ENCODE results near the gene UVRAG. TPM values are rescaled to one million over a fixed set of nuclear protein-coding genes. Genes with fewer than 3 reads are reported as not detected.

UVRAG gene
- total and polyA plus RNA-seq, 2 experiments from 2014 or later, result 21.6 to 34.0 TPM

DNA sequence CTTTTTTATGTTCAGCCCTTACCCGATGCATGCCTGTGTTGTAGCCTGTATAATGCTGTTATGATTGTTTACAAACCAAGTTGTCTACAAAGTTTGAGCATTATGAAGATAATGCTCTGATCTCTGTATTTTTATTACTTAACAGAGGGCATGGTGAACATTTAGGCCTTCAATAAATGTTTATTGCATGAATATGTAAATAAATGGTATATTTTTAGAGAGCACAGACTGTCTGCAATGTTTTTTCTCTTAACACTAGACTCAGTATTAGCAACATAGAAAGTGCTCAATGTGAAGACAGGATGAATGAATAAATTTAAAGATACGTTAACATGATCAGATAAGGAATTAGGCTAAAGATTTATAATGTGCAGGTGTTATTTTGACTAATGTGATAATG, 130.9 kb downstream of the UVRAG start:
- no peak overlapping the region for H3K4me3 ChIP-seq
- H3K4me1 ChIP-seq (ENCODE audit: low read depth), result peaks cover 35% of the 10 kb centered on the region
- no peaks in the 10 kb centered on the region for H3K27me3 ChIP-seq
- TF ChIP-seq, protein P1, sequence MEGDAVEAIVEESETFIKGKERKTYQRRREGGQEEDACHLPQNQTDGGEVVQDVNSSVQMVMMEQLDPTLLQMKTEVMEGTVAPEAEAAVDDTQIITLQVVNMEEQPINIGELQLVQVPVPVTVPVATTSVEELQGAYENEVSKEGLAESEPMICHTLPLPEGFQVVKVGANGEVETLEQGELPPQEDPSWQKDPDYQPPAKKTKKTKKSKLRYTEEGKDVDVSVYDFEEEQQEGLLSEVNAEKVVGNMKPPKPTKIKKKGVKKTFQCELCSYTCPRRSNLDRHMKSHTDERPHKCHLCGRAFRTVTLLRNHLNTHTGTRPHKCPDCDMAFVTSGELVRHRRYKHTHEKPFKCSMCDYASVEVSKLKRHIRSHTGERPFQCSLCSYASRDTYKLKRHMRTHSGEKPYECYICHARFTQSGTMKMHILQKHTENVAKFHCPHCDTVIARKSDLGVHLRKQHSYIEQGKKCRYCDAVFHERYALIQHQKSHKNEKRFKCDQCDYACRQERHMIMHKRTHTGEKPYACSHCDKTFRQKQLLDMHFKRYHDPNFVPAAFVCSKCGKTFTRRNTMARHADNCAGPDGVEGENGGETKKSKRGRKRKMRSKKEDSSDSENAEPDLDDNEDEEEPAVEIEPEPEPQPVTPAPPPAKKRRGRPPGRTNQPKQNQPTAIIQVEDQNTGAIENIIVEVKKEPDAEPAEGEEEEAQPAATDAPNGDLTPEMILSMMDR (IDR thresholded peaks at IDR 0.05; ENCODE audit: low read depth, low read length), result no peak
- no peak for DNase-seq (ENCODE audit: low read depth in 1 of 2, low spot score in 1 of 2)
- H3K9me3 ChIP-seq (ENCODE audit: low read depth), result no peaks in the 10 kb centered on the region
- H3K27ac ChIP-seq, result peak overlapping the region; percentile 89
- H3K36me3 ChIP-seq, result no peaks in the 10 kb centered on the region

DNA sequence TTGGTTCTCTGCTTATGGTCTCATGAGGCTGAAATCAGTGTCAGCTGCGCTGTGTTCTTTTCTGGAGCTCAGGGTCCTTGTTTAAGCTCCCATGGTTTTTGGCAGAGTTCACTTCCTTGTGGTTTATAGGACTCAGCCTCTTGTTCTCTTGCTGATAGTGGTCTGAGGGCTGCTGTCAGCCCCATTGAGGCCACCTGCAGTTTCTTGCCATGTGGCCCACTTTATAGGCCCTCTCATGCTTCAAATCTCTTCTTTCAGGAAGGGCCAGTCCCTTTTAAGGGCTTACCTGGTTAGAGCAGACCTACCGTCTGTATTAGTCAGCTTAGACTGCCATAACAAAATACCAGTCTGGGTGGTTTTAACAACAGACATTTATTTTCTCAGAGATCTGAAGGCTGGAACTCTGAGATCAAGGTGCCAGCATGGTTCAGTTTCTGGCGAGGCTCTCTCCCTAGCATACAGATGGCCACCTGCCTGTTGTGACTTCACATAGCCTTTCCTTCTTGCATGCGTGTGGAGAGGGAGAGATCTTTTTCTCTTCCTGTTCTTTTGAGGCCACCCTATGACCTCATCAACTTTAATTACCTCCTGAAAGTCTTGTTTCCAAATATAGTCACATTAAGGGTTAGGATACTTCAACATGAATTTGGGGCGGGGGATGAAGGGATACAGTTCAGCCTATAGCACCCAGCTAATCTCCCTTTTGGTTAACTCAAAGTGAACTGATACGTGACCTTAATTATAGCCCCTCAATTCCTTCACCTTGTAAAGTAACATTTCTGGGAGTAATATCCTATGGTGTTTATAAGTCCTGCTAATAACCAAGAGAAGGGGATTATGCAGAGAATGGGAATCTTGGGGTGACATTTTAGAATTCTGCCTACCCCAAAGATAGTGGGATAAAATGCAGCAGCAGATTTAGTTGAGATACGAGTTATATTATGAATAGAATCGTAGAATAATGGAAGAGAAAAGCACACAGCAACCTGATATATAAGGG, 131.8 kb downstream of the UVRAG start:
- Histone ChIP-seq H3K4me1 (ENCODE audit: low read depth) (peaks cover 35% of the 10 kb centered on the region), H3K27me3 (no peaks in the 10 kb centered on the region), H3K9me3 (ENCODE audit: low read depth) (no peaks in the 10 kb centered on the region), H3K36me3 (no peaks in the 10 kb centered on the region), H3K4me3 (no peak overlapping the region), H3K27ac (peak overlapping the region; percentile 89)
- TF ChIP-seq, protein P1 (IDR thresholded peaks at IDR 0.05; ENCODE audit: low read depth, low read length), result no peak
- DNase-seq (ENCODE audit: low read depth in 1 of 2, low spot score in 1 of 2), result peak in 1 of 2 donors; percentile 83

DNA sequence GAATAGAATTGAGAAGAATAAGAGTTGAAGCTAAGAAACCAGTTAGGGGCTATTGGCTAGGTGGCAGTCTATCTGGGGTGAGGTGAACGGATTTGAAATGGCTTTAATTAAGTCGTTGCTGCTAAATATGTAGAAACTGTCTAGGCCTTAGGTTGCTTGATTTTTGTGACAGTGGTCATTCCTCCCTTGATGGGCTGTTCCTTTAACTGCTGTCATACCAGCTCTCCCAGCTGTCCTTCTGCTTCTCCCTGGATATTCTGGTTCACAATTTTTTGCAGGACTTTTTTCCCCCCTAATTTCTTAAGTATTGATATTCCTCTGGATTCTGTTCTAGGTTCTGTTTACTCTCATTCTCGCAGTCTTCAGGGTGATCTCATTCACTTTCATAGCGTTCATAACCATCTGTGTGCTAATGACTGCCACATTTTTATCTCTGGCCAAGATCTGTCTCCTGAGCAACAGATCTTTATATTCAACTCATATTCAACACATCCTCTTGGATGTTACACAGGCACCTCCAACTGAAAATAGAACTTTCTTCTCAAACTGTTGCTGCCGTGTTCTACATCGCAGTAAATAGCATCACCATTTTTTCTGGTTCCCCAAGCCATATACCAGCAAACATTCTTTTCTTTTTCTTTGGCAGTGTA, 134.1 kb downstream of the UVRAG start:
- Histone ChIP-seq H3K27me3 (no peaks in the 10 kb centered on the region), H3K27ac (no peak overlapping the region), H3K4me1 (ENCODE audit: low read depth) (peaks cover 27% of the 10 kb centered on the region), H3K9me3 (ENCODE audit: low read depth) (no peaks in the 10 kb centered on the region), H3K4me3 (no peak overlapping the region), H3K36me3 (no peaks in the 10 kb centered on the region)
- no peak for DNase-seq (ENCODE audit: low read depth in 1 of 2, low spot score in 1 of 2)
- TF ChIP-seq, protein P1 (IDR thresholded peaks at IDR 0.05; ENCODE audit: low read depth, low read length), result no peak

DNA sequence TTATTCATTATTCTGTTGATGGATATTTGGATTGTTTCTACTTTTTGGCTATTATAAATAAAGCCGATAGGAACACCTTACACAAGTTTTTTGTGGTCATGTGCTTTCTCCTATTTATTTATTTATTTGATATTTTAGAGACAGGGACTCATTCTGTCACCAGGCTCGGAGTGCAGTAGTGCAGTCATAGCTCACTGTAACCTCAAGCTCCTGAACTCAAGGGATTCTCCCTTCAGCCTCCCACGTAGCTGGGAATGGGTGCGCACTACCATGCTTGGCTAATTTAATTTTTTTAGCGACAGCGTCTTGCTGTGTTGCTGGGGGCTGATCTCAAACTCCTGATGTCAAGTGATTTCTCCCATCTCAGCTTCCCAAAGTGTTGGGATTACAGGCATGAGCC, 135.1 kb downstream of the UVRAG start:
- TF ChIP-seq, protein P1 (IDR thresholded peaks at IDR 0.05; ENCODE audit: low read depth, low read length), result no peak
- no peaks in the 10 kb centered on the region for H3K36me3 ChIP-seq
- H3K9me3 ChIP-seq (ENCODE audit: low read depth), result no peaks in the 10 kb centered on the region
- H3K27me3 ChIP-seq, result no peaks in the 10 kb centered on the region
- H3K27ac ChIP-seq, result no peak overlapping the region
- peaks cover 21% of the 10 kb centered on the region for H3K4me1 ChIP-seq (ENCODE audit: low read depth)
- no peak for DNase-seq (ENCODE audit: low read depth in 1 of 2, low spot score in 1 of 2)
- H3K4me3 ChIP-seq, result no peak overlapping the region

DNA sequence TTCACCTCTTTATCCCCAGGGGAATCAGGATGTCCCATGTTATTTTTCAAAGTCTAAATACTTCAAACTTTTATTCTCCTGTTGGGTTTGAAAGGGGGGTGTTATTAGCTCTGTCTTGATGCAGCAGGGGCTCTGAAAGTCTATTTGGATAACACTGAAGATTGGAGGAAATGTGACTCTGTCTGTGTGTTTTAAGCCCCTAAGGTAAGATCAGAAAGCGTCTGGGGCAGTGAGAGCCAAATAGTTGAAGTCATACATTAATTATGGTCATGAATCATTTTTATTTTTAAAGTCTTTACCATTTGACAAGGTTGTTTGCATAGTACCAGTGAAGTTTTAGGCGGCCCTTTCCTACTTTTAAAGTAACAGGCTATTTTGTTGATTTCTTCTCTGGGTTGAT, 139.0 kb downstream of the UVRAG start:
- Histone ChIP-seq H3K36me3 (no peaks in the 10 kb centered on the region), H3K27ac (no peak overlapping the region), H3K4me3 (no peak overlapping the region), H3K9me3 (ENCODE audit: low read depth) (no peaks in the 10 kb centered on the region), H3K4me1 (ENCODE audit: low read depth) (no peaks in the 10 kb centered on the region), H3K27me3 (no peaks in the 10 kb centered on the region)
- DNase-seq (ENCODE audit: low read depth in 1 of 2, low spot score in 1 of 2), result no peak
- TF ChIP-seq, protein P1 (IDR thresholded peaks at IDR 0.05; ENCODE audit: low read depth, low read length), result no peak

Measured in cardiac muscle cell (in vitro differentiated cells and primary cell).